Fibroblast of skin of left biceps (primary cell): ENCODE data around the gene COA8.
"Not testable (repeated sequence)": the region's sequence is repeated elsewhere in the genome, so short reads cannot be mapped to it uniquely, and the experiment has no call there.

Experiments used
- DNase-seq, 2 experiments: peaks; one replicate each; pipeline ENCODE4 v3.0.0-alpha.2; 2013; ENCODE audit warnings: low read depth in 2 of 2

Gene COA8

GRCh38 chr14:103574104-103574503 is 11.3 kb downstream of the COA8 start:
- no peak for DNase-seq

DNA sequence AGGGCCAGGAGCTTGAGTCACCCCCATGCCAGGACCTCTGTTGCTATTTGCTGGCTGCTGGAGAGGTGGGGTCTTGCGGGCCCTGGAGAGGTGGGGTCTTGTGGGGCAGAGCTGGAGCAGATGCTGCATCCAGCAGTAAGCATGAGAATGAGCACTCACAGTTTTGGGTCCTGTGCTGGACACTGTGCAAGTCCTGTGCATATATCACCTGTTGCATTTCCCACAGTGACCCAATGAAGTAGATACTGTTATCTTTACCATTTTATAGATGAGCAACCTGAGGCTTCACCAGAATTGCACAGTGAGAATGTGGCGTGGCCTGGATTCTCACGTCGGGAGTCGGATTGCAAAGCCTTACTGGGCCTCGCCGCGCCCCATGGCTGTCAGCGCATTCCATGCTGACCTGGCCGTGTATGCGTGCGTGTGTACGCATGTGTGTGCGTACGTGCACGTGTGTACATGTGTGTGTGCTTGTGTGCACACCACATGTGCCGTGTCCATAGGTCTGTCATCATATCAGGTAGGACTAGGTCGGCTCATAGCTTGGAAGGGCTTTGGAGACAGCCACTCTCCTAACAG is 12.0 kb downstream of the COA8 start:
- DNase-seq, result no peak

DNA sequence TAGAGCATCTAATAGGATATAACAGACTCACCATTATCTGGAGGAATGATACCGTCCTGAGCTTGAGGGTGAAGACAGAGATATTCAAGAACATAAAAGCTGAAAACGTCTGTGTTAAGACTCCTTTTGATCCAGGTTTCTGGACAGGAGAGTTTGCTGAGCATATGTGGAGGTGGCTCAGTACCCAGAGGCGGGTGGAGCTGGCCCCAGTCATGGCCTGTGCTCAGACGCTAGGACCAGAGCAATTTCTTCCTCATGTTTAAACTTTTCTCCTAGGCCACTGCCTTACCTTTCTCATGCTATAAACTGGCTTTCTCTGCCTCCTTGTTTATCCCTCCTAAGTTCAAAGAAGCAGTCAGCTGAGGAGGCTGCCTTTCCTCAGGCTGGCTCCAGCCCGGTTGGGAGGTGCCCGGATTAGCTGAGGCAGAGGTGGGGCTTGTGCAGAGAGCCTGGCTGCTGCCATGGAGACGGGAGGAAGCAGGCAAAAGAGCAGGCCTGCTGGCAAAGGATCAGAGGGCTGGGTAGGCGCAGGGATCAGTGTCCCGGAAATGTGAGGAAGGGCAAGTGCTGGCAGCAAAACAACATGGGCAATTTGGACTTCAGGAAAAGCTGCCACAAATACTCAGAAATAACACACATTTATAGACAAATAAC is 13.7 kb downstream of the COA8 start:
- no peak for DNase-seq

DNA sequence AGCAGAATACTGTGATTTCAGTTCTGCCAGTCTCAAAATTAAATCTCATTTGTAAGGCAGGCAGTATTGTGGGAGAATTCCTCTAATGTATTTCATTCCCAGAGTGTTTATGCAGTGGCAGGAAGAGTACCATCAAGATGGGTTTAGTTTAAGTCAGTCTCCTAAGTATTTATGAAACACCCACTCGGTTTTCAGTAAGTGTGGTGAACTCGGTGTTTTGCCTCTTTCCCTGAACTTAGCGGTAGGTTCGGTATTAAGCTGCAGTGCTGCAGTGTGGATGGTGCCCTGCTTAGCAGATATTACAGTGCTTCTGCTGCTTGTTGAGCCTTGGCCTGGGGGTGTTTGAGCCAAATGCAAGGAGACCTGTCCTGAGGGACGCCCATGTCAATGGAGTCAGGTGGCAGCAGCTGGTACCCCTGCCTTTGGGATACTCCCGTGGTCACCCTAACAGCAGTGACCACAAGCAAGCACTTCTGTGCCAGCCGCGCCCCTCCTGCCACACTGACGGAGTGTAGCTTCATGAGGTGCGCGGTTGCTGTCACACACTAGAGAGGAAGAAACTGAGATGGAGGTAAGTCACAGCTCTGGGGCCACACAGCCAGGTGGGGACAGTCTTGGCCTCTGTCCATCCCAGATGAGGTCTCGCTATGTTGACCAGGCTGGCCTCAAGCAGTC is 15.8 kb downstream of the COA8 start:
- no peak for DNase-seq

GRCh38 chr14:103581206-103581605 is 18.4 kb downstream of the COA8 start:
- DNase-seq, result no peak

DNA sequence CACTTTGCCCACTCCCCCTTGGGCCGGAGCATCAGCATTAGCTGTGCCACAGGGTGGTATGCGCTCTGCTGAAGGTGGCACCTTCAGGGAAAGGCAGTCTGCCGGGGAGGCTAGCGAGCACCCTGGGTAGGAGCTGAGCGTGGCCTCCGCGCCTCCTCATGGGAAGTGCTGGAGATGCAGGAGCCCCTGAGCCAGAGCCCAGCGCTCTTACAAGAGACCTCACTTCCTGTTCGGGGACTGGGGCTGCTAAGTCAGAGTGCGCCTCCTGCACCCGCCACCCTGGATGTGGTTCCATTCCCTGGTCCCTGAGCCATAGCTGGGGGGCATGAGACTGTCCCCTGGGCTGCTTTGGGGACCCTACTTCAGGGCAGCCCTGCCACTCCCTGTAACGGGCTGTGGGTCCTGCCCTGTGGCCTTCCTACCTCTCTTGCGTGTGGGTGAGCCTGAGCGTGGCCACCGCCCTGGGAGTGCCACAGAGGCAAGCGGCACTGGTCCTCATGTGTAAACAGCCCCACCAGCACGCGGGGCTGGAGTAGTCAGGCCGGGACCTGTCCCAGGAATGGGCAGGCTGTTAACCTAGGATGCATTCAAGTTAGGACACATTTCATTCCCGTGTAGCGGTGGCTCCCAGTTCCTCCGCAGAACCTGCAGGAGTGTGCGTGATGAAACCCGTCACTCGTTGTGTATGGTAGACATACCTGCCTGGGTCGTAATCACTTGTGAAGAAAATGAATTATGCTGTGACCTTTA is 19.4 kb downstream of the COA8 start:
- DNase-seq, result no peak

- no peak for DNase-seq
Measured at GRCh38 chr14:103584326-103584915, 21.7 kb downstream of the COA8 start.

DNA sequence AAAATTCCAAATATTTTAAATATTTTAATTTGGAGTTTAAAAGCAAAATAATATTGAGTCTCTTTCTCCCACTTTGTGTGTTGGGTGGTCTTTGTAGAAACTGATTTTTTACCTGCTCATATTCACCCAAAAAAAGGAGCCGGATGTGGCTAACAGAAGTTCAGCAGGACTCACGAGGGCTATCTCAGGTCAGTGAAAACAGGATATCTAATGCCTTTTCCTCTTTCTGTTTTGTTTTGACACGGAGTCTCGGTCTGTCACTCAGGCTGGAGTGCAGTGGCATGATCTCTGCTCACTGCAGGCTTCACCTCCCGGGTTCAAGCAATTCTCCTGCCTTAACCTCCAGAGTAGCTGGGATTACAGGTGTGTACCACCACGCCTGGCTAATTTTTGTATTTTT is 30.8 kb downstream of the COA8 start:
- no peak for DNase-seq

DNA sequence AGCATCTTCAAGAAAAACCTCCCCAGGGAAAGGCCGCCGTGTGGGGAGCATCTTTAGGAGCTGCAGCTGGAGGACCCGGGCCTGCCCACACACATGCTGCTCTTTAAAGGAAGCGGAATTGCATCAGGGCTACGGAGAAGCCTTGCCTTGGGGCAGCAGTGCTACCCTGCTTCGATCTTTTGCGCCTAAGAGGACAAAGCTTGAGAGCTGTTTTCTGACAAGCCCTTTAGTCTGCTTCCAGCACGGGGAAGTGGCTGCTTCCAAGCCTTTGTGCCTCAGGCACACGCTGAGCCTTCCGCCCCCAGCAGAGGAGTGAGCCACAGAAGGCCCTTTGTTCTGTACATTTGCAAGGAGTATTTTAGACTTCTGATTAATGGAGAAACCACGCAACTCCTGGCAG is 31.5 kb downstream of the COA8 start:
- peak in 1 of 2 experiments; percentile 10 for DNase-seq

- DNase-seq, result peak; percentile 35 to 42
Measured at GRCh38 chr14:103597623-103598377, 35.0 kb downstream of the COA8 start.

- DNase-seq, result no peak
Measured at GRCh38 chr14:103600503-103600902, 37.7 kb downstream of the COA8 start.

DNA sequence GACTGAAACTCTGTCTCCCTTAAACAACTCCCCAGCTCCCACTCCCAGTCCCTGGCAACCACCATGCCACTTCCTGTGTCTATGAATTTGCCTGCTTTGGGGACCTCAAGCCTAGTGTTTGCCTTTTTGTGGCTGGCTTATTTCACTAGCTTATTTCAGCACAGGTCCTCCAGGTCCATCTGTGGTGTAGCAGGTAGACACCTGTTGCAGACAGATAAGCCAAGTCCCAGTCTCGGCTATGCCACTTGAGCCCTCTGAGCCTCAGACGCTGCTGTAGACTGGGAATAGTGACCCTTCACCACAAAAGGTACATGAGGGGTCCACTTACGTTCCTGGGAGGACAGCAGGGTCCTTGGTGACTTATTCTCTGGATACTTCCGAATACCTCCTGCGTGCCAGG is 41.9 kb downstream of the COA8 start:
- DNase-seq, result no peak

GRCh38 chr14:103606963-103607668 is 44.4 kb downstream of the COA8 start:
- DNase-seq, result peak; percentile 89 to 90

DNA sequence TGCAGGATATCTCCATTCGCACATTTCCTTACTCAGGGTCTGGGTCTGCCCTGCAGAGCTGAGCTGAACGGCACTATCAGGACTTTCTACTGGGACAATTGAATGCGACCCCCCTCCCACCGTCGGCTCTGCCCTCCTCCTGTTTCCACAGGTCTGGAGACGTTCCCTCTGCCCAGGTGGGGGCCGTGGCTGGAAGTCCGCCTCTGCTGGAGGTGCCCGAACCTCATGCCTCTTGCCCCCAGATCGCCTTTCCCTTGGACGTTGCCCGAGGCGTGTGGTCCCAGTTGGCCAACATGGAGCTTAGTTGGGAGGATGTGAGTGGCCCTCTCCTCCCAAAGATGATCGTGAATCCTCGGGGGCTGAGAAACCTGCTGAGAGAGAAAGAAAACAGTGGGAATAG is 45.1 kb downstream of the COA8 start:
- no peak for DNase-seq

- not testable (repeated sequence) for DNase-seq
Measured at GRCh38 chr14:103609081-103609480, 46.3 kb downstream of the COA8 start.

DNA sequence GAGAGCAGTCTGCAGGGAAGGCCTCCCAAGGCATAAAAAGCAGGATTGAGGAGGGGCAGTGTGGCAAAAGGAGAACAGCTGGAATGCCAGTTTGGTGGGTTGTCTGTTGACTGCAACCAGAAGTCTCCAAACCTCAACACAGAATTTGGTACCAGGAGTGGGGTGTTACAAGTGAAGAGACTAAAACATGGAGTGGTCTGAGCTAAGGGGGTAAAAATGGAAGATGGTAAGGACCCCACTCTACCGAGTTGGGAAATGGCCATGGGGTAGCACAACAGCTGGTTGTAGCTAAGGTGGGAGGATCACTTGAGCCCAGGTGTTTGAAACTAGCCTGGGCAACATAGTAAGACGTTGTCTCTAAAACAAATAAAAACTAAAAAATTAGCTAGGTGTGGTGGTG is 48.5 kb downstream of the COA8 start:
- no peak for DNase-seq

- no peak for DNase-seq
Measured at GRCh38 chr14:103613517-103613916, 50.8 kb downstream of the COA8 start.

DNA sequence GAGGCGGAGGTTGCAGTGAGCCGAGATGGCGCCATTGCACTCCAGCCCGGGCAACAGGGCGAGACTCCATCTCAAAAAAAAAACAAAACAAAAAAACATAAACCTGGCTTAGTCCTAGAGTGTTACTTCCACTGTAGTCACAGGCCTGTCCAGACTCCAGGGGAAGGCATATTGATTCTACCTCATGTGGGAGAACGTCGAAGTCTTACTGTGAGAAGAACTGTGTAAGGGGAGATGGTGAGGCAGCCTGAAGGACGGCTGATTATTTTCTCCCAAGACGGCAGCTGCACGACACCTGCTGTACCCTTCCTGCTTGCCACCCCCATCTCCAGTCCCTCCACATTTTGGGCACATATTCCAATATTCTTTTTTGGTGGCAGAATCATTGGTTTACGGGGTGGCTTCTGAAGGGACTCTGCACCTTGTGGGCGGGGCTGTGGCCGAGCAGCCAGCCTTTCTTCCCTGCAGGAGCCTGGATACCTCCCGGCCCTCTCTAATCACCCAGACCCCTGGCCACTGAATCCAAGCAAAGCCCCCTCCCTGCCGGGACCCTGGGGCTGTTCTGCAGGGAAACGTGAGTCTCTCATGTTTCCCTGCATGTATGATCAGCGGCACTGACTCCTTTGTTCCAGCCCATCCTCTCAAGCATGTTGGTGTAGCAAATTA is 54.0 kb downstream of the COA8 start:
- DNase-seq, result no peak

DNA sequence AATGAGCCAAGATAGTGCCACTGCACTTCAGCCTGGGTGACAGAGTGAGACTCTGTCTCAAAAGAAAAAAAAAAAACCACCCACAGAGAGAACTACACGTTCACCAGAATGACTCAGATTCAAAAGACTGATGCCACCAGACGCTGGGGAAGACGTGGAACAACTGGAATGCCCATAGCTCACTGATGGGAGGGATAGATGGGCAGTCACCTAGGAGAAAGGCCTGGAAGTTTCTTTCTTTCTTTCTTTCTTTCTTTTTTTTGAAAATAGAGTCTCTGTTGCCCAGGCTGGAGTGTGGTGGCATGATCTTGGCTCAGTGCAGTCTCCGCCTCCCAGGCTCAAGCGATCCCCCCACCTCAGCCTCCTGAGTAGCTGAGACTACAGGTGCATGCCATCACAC is 56.3 kb downstream of the COA8 start:
- DNase-seq, result no peak

DNA sequence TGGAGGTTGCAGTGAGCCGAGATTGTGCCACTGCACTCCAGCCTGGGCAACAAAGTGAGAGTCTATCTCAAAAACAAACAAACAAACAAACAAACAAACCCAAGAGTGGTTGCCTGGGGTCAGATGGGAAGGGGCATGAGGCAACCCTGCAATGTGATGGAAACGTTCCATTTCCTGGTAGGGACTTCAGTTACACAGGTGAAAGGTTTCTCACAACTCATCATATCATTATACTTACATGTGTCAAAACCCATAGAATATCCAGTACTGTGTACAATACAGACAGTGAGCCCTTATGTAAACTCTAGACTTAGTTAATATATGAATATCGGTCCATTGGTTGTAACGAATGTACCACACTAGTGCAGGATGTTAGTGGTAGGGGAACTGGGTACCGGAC is 59.1 kb downstream of the COA8 start:
- no peak for DNase-seq
